8988T (cell line): ENCODE measurements around the gene BTBD19.

Experiments used
- DNase-seq: peaks from one replicate; pipeline ENCODE4 v3.0.0; 2011

BTBD19 gene

GRCh38 chr1:44862829-44863401 is 54.6 kb downstream of the BTBD19 start:
- DNase-seq = no peak
